ENCODE measurements around the gene CCDC188. TPM values are rescaled to one million over a fixed set of nuclear protein-coding genes. Genes with fewer than 3 reads are reported as not detected.

Gene CCDC188
- total and polyA plus RNA-seq, 2 donors (not counting 1 experiment from before 2014, with no cell fraction given) = 0.33 to 0.59 TPM

- H3K79me2 ChIP-seq (ENCODE audit: control insufficient read depth, insufficient read depth, low read length) = peaks cover 15% of the 10 kb centered on the region
- H3K9me3 ChIP-seq (ENCODE audit: control insufficient read depth, insufficient read depth, low read depth, low read length) = no peaks in the 10 kb centered on the region
- no peak overlapping the region for H2AFZ ChIP-seq (ENCODE audit: low read length)
- no peak overlapping the region for H3K9ac ChIP-seq (ENCODE audit: insufficient read depth, low read length)
- no peaks in the 10 kb centered on the region for H4K20me1 ChIP-seq (ENCODE audit: control insufficient read depth, extremely low read depth, insufficient read depth, low read length)
- no peak for DNase-seq (ENCODE audit: low read depth in 2 of 2)
- H3K27me3 ChIP-seq (ENCODE audit: control insufficient read depth, insufficient read depth, low read length) = no peaks in the 10 kb centered on the region
- no peak overlapping the region for H3K4me3 ChIP-seq (replicated peaks in 1 of 4; ENCODE audit: control extremely low read depth in 1 of 4, insufficient read depth in 1 of 4, low read depth in 3 of 4, low read length in 4 of 4)
- TF ChIP-seq EZH2 (IDR thresholded peaks at IDR 0.05; ENCODE audit: low read length, missing control alignments) = no peak
- TF ChIP-seq, protein P1, sequence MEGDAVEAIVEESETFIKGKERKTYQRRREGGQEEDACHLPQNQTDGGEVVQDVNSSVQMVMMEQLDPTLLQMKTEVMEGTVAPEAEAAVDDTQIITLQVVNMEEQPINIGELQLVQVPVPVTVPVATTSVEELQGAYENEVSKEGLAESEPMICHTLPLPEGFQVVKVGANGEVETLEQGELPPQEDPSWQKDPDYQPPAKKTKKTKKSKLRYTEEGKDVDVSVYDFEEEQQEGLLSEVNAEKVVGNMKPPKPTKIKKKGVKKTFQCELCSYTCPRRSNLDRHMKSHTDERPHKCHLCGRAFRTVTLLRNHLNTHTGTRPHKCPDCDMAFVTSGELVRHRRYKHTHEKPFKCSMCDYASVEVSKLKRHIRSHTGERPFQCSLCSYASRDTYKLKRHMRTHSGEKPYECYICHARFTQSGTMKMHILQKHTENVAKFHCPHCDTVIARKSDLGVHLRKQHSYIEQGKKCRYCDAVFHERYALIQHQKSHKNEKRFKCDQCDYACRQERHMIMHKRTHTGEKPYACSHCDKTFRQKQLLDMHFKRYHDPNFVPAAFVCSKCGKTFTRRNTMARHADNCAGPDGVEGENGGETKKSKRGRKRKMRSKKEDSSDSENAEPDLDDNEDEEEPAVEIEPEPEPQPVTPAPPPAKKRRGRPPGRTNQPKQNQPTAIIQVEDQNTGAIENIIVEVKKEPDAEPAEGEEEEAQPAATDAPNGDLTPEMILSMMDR (conservative IDR thresholded peaks at IDR 0.05 in 1 of 2, IDR thresholded peaks at IDR 0.05 in 1 of 2; ENCODE audit: low read depth in 1 of 2, low read length in 2 of 2) = no peak
- H3K36me3 ChIP-seq (ENCODE audit: control insufficient read depth, insufficient read depth, low read length) = peaks cover 21% of the 10 kb centered on the region
- H3K27ac ChIP-seq (ENCODE audit: insufficient read depth, low read length) = no peak overlapping the region
- no peak overlapping the region for H3K4me2 ChIP-seq (ENCODE audit: extremely low read depth, insufficient read depth, low read length)
- H3K4me1 ChIP-seq (ENCODE audit: control insufficient read depth, extremely low read depth, insufficient read depth, low read length) = no peaks in the 10 kb centered on the region
Measured at GRCh38 chr22:20127318-20127868, 23.5 kb downstream of the CCDC188 start.

DNA sequence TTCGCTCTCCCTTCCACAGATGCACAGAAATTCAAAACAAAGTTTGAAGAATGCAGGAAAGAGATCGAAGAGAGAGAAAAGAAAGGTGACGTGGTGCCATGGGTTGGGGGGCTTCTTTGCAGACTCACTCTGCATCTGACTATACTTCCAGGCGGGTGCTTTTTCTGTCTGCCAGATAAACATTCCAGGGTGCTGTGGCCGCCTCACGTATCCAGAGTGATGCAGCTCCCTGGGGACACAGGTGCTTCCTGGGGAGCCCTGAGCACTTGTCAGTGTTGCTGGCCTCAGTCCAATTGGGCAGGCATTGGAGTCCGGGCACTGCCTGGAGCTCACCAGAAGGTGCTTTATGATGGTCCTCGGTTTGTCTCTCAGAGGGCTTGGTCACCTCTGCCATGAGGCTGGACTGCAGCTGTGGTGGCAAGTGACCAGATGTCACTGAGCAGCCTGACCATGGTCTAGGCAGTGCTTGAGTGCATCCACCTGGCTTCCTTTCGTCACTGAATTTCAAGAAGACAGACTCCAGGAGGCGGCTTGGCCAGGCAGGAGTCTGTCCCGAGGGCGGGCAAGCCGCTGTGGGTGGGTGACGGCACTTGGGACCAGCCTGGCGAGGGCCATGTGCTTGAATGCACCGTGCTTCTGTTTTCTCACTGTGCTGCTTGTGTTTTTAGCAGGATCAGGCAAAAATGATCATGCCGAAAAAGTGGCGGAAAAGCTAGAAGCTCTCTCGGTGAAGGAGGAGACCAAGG is 24.4 kb downstream of the CCDC188 start:
- Histone ChIP-seq H3K9me3 (ENCODE audit: control insufficient read depth, insufficient read depth, low read depth, low read length) (no peaks in the 10 kb centered on the region), H3K9ac (ENCODE audit: insufficient read depth, low read length) (no peak overlapping the region), H3K27ac (ENCODE audit: insufficient read depth, low read length) (no peak overlapping the region), H3K27me3 (ENCODE audit: control insufficient read depth, insufficient read depth, low read length) (no peaks in the 10 kb centered on the region), H3K4me2 (ENCODE audit: extremely low read depth, insufficient read depth, low read length) (no peak overlapping the region), H2AFZ (ENCODE audit: low read length) (no peak overlapping the region), H4K20me1 (ENCODE audit: control insufficient read depth, extremely low read depth, insufficient read depth, low read length) (no peaks in the 10 kb centered on the region), H3K4me3 (replicated peaks in 1 of 4; ENCODE audit: control extremely low read depth in 1 of 4, insufficient read depth in 1 of 4, low read depth in 3 of 4, low read length in 4 of 4) (no peak overlapping the region), H3K4me1 (ENCODE audit: control insufficient read depth, extremely low read depth, insufficient read depth, low read length) (no peaks in the 10 kb centered on the region), H3K79me2 (ENCODE audit: control insufficient read depth, insufficient read depth, low read length) (peaks cover 21% of the 10 kb centered on the region), H3K36me3 (ENCODE audit: control insufficient read depth, insufficient read depth, low read length) (peaks cover 25% of the 10 kb centered on the region)
- no peak for DNase-seq (ENCODE audit: low read depth in 2 of 2)
- TF ChIP-seq, protein P1 (conservative IDR thresholded peaks at IDR 0.05 in 1 of 2, IDR thresholded peaks at IDR 0.05 in 1 of 2; ENCODE audit: low read depth in 1 of 2, low read length in 2 of 2) = no peak
- no peak for TF ChIP-seq EZH2 (IDR thresholded peaks at IDR 0.05; ENCODE audit: low read length, missing control alignments)

GRCh38 chr22:20125201-20126174 is 25.4 kb downstream of the CCDC188 start:
- no peak overlapping the region for H3K4me3 ChIP-seq (replicated peaks in 1 of 4; ENCODE audit: control extremely low read depth in 1 of 4, insufficient read depth in 1 of 4, low read depth in 3 of 4, low read length in 4 of 4)
- no peak for TF ChIP-seq EZH2 (IDR thresholded peaks at IDR 0.05; ENCODE audit: low read length, missing control alignments)
- TF ChIP-seq, protein P1 (conservative IDR thresholded peaks at IDR 0.05 in 1 of 2, IDR thresholded peaks at IDR 0.05 in 1 of 2; ENCODE audit: low read depth in 1 of 2, low read length in 2 of 2) = no peak
- no peak for DNase-seq (ENCODE audit: low read depth in 2 of 2)
- no peaks in the 10 kb centered on the region for H4K20me1 ChIP-seq (ENCODE audit: control insufficient read depth, extremely low read depth, insufficient read depth, low read length)
- H3K27ac ChIP-seq (ENCODE audit: insufficient read depth, low read length) = no peak overlapping the region
- no peak overlapping the region for H3K4me2 ChIP-seq (ENCODE audit: extremely low read depth, insufficient read depth, low read length)
- H3K4me1 ChIP-seq (ENCODE audit: control insufficient read depth, extremely low read depth, insufficient read depth, low read length) = no peaks in the 10 kb centered on the region
- H3K9ac ChIP-seq (ENCODE audit: insufficient read depth, low read length) = no peak overlapping the region
- no peaks in the 10 kb centered on the region for H3K9me3 ChIP-seq (ENCODE audit: control insufficient read depth, insufficient read depth, low read depth, low read length)
- no peaks in the 10 kb centered on the region for H3K27me3 ChIP-seq (ENCODE audit: control insufficient read depth, insufficient read depth, low read length)
- no peak overlapping the region for H2AFZ ChIP-seq (ENCODE audit: low read length)
- H3K36me3 ChIP-seq (ENCODE audit: control insufficient read depth, insufficient read depth, low read length) = peaks cover 27% of the 10 kb centered on the region
- peaks cover 30% of the 10 kb centered on the region for H3K79me2 ChIP-seq (ENCODE audit: control insufficient read depth, insufficient read depth, low read length)

All from fibroblast of lung (primary cell).